ENCODE results near the gene SLITRK6.

GRCh38 chr13:85819513-85819912 is 20.3 kb upstream of the SLITRK6 start:
- TF ChIP-seq CTCF (IDR thresholded peaks at IDR 0.05) (no peak), POLR2A (IDR thresholded peaks at IDR 0.05) (no peak)

Measured in stomach (tissue), 4 donors.